ENCODE data around the gene TFCP2.
"Not testable (repeated sequence)": the region's sequence is repeated elsewhere in the genome, so short reads cannot be mapped to it uniquely, and the experiment has no call there.

TFCP2 gene

GRCh38 chr12:51172515-51173431 lies at the start of gene TFCP2:
Gene TFCP2 (minus strand): TSS chr12:51173135. CDS start chr12:51172422, 713 bp downstream.
- peak; percentile 89 for DNase-seq

GRCh38 chr12:51222461-51222860 lies 49.5 kb upstream of the TFCP2 start:
- no peak for DNase-seq

GRCh38 chr12:51219857-51220256 lies 46.9 kb upstream of the TFCP2 start:
- not testable (repeated sequence) for DNase-seq

- no peak for DNase-seq
Measured at GRCh38 chr12:51219322-51219721, 46.4 kb upstream of the TFCP2 start.

- no peak for DNase-seq
Measured at GRCh38 chr12:51218607-51219161, 45.7 kb upstream of the TFCP2 start.

GRCh38 chr12:51217968-51218606 lies 45.2 kb upstream of the TFCP2 start, which contains the start of gene POU6F1:
Gene POU6F1 (minus strand): TSS chr12:51218062. CDS start chr12:51206836, 11,226 bp downstream.
- peak; percentile 70 for DNase-seq

- peak; percentile 43 for DNase-seq
Measured at GRCh38 chr12:51217133-51217967, 44.4 kb upstream of the TFCP2 start.

GRCh38 chr12:51216642-51217041 lies 43.7 kb upstream of the TFCP2 start:
- no peak for DNase-seq

GRCh38 chr12:51214895-51215294 lies 42.0 kb upstream of the TFCP2 start:
- DNase-seq, result no peak

- DNase-seq, result no peak
Measured at GRCh38 chr12:51210690-51211395, 37.9 kb upstream of the TFCP2 start.

- no peak for DNase-seq
Measured at GRCh38 chr12:51209259-51209658, 36.3 kb upstream of the TFCP2 start.

GRCh38 chr12:51208016-51208660 lies 35.2 kb upstream of the TFCP2 start:
- DNase-seq, result no peak

GRCh38 chr12:51205350-51205749 lies 32.4 kb upstream of the TFCP2 start:
- DNase-seq, result no peak

- DNase-seq, result no peak
Measured at GRCh38 chr12:51202718-51203117, 29.8 kb upstream of the TFCP2 start.

- DNase-seq, result no peak
Measured at GRCh38 chr12:51200806-51201205, 27.9 kb upstream of the TFCP2 start.

- no peak for DNase-seq
Measured at GRCh38 chr12:51200156-51200555, 27.2 kb upstream of the TFCP2 start.

- no peak for DNase-seq
Measured at GRCh38 chr12:51199366-51199945, 26.5 kb upstream of the TFCP2 start.

GRCh38 chr12:51198568-51199365 lies 25.8 kb upstream of the TFCP2 start:
- no peak for DNase-seq

GRCh38 chr12:51197736-51198567 lies 25.0 kb upstream of the TFCP2 start:
- DNase-seq, result no peak
